Esophagus muscularis mucosa (tissue), 3 donors: ENCODE data around the gene SMPD3.

Experiments used
- CTCF ChIP-seq, 3 experiments: fragments of 200-600 bp in 2 of 3; fragments of 450-650 bp in 1 of 3; sonication (generic) in 2 of 3; IDR thresholded peaks; one replicate each; pipeline ENCODE4 v1.5.1; 2017 to 2019; ENCODE audit warnings: antibody characterized with exemption in 3 of 3, mild to moderate bottlenecking in 2 of 3, moderate library complexity in 1 of 3
- EP300 ChIP-seq: sonication (generic); formaldehyde crosslinking; IDR thresholded peaks from one replicate; pipeline ENCODE4 v1.6.1; 2017; ENCODE audit warnings: antibody characterized with exemption

DNA sequence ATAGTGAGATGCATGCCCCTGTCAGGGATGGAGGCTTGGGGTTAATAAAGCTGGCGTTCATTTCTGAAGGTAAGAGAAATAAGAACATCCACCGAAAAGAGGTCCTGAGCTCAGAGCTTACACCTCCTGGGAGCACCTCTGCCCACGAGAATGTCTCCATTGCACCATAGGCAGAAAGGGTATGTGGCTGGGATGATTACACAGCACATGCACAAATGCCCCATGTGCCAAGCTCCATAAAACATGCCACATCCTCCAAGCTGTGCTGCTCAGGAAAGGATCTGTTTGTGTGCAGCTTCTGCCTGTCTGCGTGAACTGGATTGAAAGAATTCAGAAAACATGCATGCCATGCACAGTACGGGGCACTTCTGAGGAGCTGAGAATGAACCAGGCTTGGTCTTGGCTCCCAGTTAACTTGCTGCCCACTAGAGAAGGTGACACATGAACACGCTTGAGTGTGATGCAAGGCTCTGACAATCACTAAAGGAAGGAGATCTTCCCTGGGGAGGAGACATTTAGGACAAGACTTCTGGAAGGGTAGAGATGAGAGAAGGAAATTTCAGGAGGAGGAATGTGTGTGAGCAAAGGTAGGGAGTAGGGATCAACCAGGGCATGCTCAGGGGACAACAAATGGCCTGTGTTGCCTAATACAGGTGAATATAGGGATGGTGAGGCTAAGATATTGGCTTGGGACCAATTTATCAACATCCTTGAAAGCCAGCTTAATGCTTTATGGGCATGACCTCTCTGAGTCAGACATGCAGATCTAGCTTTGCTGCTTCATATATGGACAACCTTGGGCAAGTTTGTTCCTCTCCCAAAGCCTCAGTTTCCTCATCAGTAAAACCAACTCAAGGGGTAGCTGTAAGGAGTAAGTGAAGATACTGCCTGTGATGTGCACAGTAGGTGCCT is 32.0 kb upstream of the SMPD3 start:
- TF ChIP-seq EP300 (no peak), CTCF (IDR thresholded peaks at IDR 0.05) (no peak)
